HS-5 (cell line): Measurements from ENCODE around the gene ANKRD42.
"Not testable (repeated sequence)": the region's sequence is repeated elsewhere in the genome, so short reads cannot be mapped to it uniquely, and the experiment has no call there.

Experiments used
- DNase-seq: peaks from one replicate; pipeline ENCODE4 v3.0.0-alpha.2; 2012; ENCODE audit warnings: low read depth

The ANKRD42 gene

DNA sequence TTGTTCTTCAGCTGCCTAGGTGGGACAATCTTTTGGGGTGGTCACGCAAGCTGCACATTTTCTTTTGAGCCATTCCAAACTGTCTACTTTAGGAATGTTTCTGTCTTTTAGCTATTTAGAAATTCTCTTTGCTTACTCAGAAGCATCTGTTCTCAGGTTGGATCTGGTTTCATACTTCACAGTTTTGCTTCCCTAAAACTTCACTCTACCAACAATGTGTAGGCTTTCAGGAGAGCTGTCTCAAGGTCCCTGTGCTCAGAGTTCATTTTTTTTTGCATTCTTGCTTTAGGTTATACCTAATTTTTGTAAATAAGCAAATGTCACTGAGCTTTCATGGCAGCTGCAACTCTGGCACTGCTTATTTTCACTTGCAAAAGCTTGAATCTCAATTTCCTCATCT, 55.9 kb downstream of the ANKRD42 start:
- DNase-seq: no peak

DNA sequence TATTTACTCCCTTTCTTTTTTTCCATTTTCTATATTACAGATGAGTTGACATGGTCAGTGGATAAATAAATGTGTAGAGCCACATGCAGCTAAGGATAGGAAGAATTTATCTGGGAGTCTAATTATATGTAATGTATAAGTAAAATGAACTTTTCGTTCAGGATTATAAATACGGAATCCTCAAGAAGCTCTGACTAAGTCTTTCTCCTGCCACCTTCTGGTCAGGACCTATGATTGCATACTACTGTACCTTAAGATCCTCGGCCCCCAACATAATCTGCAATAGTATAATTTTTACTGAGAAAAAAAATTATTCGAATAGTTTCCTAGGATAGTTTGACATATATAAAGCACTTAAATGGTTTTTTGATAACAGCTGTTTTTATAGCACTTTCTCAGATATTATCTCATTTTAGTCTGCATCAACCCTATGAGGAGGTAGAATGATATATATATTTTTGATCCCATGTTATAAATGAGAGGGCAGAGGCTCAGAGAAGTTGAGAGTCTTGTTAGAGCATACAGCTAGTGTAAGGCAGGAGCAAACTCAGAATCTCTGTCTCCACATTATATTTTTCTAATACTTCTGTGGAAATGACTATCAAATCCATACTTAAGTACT, 56.6 kb downstream of the ANKRD42 start:
- DNase-seq: no peak

DNA sequence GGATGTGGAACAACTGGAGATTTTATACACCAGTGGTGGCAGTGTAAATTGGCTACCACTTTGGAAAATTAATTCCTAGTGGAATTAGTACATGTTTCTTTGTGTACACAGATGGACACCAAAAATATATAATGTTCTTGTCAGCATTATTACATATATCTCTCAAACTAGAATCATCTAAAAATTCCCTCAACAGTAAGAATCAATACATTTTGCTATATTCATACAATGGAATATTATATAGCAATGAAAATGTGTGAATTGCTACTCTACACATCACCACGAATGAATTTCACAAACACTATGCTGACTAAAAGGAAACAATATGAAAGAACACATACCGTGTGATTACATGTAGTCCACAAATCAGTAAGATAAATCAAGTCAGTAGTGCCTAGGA, 58.8 kb downstream of the ANKRD42 start:
- DNase-seq: no peak

DNA sequence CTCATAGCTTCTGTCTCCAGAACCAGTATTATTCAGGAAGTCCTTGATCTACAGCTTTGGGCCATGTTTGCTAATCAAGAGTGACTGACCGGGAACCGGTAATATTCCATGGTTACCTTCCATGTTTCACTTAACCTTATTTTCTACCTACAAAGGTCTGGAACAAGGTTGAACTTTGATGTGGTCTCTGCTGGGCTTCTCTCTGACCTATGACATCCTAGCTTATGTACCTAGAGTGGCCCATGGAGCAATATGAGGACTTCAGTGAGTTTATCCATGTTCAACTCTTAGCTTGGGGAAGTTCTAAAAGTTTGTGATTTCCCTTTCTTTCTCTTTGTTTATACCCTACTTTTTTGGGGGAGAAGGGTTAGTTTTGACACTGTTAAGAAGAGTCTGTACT, 59.4 kb downstream of the ANKRD42 start:
- no peak for DNase-seq

DNA sequence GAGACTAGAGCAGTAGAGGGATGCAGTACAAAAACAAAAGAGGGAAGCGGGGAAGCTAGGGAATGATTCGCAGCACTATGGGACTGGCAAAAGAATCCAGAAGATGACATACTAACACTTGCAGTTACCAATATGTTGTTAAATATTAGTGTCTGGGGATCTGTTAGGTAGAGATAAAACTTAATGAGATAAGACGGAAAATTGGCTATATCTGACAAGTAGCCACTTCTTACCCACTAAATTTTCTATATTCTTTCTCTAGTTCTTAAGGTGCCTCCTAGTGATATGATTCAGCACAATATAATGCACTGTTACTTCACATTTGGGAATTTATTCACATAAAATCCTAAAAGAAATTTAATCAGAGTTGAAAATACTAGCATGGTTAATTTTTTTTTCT, 61.9 kb downstream of the ANKRD42 start:
- no peak for DNase-seq

DNA sequence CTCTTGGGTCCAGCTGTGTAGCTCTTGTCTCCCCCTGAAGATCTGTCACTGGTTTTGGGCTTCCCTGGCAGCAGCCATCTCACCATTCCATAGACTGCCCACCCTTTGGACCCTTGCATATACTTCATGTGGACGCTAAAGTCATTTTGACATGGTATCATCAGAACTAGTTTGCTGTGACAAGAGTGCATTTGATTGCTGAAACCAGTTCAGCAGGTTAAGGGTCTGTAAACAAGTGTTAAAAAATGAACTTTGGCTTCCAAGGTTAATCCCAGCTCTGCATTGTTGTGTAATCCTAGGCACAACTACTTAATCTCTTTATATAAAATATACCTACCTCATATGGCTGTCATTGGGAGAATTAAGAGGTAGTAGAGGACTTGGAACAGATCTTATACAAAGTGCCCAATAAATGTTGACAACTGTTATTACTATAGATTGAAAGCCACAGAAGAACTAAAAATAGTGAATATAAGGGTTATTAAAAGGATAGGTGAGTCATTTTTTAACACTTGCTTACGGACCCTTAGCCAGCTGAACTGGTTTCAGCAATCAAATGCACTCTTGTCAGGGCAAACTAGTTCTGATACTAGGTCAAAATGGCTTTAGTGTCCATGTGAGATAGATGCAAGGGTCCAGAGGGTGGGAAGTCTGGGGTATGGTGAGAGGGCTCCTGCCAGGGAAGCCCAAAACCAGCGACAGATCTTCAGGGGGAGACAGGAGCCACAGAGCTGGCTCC, 63.3 kb downstream of the ANKRD42 start:
- DNase-seq: no peak

DNA sequence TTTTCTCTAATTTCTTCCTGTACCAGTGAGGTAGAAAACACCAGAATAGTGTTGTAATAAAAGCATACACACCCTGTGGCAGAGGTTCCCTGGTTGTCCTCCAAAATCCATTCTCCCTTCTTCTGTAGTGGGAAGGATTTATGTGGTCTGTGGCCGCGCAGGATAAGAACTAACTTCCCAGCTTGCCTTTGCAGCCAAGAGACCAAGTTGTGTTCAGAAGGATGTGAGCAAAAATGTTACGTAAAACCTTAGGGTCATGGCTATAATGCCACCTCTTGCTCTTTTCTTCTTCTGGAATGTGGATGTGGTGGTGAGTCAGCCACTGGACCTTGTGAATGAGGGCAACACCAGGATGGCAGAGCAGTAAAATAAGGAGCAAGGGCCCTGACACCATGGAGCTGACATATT, 64.3 kb downstream of the ANKRD42 start:
- DNase-seq: peak; percentile 83

DNA sequence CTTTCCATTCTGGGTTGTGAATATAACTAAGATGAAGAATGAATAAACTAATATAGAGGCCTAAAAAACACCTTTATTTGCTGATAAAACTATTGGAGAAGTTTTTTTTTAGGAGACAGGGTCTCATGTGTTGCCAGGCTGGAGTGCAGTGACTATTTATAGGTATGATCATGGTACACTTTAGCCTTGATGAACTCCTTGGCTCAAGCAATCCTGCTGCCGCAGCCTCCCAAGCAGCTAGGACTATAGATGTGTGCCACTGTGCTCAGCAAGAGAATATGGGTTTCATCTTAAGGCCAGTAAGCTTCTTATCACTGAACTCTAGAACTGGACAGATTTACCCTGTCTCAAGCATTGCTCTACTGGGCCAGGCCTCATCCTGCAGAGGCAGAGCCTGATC, 66.0 kb downstream of the ANKRD42 start:
- DNase-seq: no peak

DNA sequence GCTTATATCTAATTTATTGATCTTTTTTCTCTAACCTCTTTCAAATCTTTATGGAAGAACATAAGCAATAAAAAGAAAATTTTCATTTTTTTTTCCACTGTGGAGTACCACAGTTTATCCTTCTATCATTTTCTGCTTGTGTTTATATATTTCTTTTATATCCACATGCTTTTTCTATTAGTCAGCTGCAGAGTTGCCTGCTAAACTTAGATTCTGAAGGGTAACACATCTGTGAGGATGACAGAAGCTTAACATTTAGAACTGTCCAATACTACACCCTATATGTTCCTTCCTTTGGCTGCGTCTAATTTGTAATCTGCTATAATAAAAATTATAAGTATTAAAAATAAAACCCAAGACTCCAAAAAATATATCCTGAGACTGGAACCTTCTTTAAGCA, 71.8 kb downstream of the ANKRD42 start:
- DNase-seq: no peak

DNA sequence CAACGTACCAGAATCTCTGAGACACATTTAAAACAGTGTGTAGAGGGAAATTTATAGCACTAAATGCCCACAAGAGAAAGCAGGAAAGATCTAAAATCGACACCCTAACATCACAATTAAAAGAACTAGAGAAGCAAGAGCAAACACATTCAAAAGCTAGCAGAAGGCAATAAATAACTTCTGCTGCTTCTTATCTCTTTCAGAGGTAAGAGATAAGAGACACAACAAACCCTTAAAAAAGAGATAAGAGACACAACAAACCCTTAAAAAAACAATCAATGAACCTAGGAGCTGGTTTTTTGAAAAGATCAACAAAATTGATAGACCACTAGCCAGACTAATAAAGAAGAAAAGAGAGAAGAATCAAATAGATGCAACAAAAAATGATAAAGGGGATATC, 75.6 kb downstream of the ANKRD42 start:
- not testable (repeated sequence) for DNase-seq

DNA sequence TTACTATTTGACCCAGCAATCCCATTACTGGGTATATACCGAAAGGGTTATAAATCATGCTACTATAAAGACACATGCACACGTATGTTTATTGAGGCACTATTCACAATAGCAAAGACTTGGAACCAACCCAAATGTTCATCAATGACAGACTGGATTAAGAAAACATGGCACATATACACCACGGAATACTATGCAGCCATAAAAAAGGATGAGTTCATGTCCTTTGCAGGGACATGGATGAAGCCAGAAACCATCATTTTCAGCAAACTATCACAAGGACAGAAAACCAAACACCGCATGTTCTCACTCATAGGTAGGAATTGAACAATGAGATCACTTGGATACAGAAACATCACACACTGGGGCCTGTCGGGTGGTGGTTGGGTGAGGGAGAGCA, 78.2 kb downstream of the ANKRD42 start:
- DNase-seq: not testable (repeated sequence)

DNA sequence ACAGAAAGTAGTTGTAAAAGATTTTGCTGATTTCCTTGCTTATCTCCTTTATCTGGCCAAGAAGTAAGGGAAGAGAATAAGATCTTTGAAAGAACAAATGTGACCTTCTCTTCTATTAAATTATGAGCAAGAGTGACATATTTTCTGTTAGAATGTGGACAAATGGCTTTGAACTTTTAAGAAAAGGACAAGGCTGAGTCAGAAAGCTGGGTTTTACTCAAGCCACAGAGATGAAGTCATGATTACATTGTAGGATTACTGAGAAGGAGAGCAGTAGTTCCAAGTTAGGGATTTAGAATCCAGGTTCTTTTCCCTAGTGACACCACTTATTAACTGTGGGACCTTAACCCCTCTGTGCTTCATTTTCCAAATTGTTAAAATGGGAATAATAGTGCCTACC, 79.1 kb downstream of the ANKRD42 start:
- DNase-seq: no peak

DNA sequence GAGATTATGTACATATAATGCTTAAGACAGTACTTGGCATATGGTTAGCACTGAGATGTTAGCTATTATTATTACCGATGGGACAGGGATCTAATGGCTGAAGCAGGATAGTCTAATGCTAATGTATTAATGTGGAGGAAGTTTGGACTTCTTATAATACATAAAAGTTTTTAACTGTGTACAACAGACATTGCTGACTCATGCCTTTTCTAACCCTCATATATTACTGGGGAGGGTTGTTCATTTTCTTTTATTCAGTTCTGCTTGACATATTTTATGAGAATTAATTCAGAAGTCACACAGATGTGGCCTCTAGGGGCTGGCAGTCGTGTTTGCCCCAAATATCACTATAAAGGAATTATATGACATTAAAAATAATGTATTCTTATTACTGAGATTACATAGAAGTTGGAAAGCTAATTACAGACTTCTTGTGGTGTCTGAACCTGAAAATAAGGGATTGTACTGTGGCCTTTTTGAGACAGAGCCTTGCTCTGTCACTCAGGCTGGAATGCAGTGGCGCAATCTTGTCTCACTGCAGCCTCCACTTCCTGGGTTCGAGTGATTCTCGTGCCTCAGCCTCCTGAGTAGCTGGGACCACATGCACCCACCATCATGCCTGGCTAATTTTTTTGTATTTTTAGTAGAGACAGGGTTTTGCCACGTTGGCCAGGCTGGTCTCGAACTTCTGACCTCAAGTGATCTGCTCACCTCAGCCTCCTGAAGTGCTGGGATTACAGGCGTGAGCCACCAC, 82.6 kb downstream of the ANKRD42 start:
- DNase-seq: no peak

DNA sequence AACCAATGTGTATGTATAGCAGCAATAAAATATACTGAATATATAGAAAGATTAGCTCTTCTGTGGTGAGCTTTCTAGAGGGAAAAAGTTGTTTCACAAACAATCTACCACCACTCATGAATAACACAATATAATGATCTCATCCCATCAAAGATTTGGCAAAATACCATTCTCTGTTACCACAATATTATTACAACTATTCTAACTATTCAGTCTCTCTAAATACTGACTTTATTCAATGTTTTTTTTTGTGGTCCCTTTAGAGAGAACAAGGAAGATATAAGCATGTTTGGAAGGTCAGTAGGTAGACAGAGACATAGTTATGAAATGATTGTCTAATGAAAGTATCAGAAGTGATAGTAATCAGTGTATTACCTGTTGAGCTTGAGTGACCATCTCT, 84.8 kb downstream of the ANKRD42 start:
- DNase-seq: no peak

DNA sequence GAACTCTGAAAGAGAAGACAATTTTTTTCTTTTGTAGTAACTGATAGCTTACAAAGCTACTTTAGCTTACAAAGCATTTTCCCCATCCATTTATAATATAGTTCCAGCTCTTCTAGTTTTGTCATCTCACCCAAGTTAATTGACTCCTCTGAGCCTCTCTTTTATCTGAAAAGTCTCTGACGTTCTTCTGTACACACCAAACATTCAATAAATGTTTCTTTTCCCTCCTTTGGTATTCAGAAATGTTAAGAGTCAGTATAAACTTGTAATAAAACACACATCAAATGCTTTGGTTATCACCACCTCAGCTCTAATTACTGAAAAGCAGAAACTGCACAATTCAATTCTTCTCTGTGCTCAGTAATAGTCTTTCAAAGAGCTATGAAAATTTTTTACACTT, 86.7 kb downstream of the ANKRD42 start:
- no peak for DNase-seq

DNA sequence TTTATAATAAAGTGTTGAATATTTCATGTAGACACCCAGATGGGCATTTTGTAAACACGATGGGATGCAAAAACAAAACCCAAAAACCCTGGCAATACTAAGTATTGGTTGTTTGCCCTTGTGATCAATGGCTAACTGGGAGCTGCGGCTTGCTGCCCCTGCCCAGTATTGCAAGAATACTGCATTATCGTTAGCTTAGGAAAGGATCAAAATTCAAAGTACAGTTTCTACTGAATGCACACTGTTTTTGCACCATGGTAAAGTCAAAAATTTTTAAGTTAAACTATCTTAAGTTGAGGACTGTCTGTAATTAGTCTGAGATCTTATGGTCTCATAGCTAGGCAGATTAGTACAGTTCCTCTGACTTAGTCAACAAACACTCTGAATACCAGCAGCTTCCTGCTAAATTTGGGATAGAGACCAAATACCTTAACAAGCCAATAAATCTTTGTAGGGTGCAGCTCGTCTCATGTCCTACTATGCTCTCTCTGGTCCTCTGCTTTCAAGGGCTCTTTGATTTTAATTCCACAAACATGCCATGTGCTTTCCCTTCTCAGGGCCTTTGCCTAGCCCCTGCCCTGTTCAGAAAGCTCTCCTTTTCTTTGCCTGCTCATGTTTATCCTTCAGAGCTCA, 88.7 kb downstream of the ANKRD42 start:
- DNase-seq: no peak

DNA sequence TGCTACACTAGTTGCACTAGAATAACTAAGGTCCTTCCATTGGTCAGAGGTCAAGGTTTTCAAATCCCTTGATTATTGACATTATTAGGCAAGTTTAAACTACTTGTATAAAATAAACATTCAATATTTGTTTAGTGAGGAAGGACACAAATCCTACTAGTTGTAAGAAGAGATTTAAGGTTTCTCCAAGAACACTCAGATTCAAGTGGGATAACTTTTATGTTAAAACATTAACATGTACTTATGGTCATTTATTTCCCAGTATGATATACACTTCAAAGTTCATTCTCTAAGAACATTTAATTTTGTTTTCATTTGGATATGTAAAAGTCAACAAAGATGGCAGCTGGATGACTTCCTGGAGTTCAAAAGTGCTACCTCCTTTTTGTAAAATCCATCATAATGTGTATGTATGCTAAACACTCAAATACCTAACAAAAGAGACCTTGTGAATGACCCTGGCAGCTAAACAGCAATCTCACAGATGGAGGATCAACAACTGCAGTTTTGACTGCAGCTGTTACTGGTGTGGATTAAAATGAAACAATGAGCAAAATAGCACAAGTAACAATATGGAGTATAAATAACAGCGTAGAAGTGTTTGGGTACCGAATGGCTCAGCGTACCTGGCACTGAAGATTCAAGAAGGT, 91.1 kb downstream of the ANKRD42 start:
- DNase-seq: no peak

DNA sequence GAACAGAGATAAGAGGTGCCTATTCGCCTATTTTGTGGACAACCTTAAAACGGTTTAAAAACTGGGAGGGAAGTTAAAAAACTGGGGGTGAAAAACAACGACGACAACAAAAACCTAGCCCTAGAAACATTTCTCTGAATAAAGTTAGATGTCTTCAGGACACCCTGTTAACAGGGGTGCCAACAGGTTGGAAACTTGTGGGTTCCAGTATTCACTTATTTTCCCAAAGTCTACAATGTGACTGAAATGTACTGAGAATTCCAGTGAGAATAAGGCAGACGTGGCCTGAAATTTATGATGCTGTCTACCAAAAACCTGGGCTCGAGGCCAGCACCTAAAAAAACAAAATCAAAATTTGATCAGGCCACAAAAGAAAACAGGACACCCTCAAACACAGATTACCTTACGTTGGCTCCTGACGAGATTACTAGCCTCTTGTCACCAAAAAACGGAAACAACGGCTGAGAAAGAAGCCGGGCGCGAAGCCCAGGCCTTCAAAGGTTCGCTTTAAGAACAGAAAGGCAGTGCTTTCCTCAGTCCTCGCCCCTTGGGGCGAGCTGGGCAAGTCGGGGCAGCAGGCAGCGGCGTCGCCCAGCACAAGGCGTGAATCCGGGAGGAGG, 91.7 kb downstream of the ANKRD42 start:
- DNase-seq: no peak

DNA sequence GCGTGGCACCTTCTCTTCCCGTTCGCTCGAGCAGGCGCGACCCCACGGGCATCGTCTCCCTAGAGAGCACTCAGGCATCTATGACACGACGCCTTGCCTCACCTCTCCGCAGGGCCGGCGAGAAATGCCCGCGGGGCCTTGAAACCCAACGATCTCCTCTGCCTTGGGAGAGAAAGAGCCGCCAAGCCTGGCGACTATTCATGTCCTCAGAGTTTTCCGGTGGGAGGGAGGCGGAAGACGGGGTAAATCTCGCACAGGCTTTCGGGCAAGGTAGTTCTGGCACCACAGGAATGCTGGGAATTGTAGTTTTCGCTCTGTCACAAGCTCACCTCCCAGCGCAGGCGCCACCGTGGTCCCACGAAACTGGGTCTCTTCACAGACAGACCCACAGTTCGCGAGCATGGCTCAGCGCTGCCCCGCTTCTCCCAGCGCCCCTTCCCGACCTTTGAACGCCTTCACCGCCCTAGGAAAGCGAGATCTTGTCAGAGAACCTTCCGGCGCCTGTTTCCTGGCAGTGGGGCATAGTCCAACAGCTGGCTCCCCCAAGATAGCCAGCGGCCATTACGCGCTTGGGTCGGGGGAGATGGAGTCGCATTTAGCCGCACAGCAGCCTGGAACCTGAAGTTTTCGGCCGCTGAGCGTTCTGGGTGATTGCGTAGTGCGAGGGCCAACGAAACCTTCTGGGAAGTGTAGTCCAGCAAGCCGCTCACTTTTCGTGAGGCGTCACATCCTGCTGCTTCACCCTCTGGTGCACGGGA, 92.4 kb downstream of the ANKRD42 start, which contains the start of gene CCDC90B:
TSS of gene CCDC90B (minus strand) at position 597 of the 758 bp plus-strand sequence. CDS start at position 202, 395 bp downstream.
- peak; percentile 93 for DNase-seq

DNA sequence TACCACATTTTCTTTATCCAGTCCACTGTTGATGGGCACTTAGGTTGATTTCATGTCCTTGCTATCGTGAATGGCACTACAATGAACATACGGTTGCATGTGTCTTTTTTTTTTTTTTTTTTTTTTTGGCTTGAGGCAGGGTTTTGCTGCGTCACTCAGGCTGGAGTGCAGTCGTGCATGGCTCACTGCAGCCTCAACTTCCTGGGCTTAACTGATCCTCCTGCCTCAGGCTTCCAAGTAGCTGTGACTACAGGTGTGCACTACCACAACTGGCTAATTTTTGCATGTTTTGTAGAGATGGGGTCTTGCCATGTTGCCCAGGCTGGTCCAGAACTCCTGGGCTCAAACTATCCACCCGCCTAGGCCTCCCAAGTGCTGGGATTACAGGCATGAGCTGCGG, 94.1 kb downstream of the ANKRD42 start:
- no peak for DNase-seq
